ENCODE data around the gene CHST11. TPM values are rescaled to one million over a fixed set of nuclear protein-coding genes. Genes with fewer than 3 reads are reported as not detected.

CHST11 gene
- total and polyA plus RNA-seq, 2 of the 4 experiments (the other 2 are of a cell fraction): 1.4 to 2.7 TPM

DNA sequence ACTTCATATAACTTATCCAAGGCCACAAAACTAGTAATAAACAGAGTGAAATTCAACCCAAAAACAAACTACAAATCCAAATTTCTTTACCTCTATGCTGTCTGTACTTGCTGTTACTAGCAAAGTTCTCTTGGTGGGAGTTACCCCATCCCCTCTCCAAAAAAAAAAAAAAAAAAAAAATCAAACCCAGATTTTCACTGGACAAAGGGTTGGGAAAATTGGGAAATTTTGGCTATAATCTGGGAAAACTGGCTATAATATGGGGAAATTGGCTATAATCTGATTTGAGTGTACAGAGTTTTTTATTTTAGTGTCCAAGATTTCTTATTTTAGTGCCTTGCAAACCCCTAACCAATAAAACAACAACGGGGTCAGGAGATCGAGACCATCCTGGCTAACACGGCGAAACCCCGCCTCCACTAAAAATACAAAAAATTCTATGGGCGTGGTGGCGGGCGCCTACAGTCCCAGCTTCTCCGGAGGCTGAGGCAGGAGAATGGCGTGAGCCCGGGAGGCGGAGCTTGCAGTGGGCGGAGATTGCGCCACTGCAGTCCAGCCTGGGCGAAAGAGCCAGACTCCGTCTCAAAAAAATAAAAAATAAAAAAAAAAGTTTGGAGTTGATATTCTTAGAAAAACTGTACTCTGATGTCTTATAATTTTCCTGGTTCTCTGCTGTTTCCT, 148.4 kb downstream of the CHST11 start (continued):
- no peak for TF ChIP-seq MXI1 (IDR thresholded peaks at IDR 0.05; ENCODE audit: borderline replicate concordance, low read depth, low read length)

DNA sequence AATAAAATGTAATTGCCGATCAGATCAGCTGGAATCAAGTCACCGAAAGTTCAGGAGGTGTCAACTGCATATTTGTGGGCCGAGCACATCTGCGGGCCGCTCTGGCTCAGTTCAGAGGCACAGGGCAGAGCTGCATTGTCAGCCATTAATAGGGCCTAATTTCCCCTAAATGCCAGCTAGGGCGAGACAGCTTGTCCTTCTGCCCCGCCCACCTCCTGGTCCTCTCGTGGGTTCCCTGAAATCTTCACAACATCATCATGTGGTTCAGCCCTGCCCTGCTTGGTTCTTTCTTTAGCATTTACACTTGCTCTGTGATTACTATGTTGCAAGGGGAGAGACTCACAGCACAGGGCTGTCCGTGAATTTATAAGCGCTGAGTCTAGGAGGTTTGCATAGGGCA, 148.9 kb downstream of the CHST11 start:
- H3K14ac ChIP-seq (replicated peaks; ENCODE audit: low read depth, low read length): 0 out of 2 replicates have a peak overlapping the region, but pooled peaks have one; percentile 11
- no peak overlapping the region; the same call in 2 of the 3 replicates for H2BK15ac ChIP-seq (ENCODE audit: low read depth, low read length)
- WGBS, 2 experiments (ENCODE audit: extremely low coverage in 2 of 2, insufficient read length in 1 of 2): 80% methylated on average over 4 of the region's 10 CpGs; no CpG with 5 or more reads in 1 of the 2 experiments
- H3K56ac ChIP-seq (ENCODE audit: extremely low read depth, insufficient read depth, low read length): no peak overlapping the region
- no peaks in the 10 kb centered on the region for H3K36me3 ChIP-seq (ENCODE audit: control insufficient read depth, insufficient read depth, low read length)
- dilution Hi-C loops (cut with HindIII; ENCODE audit: low sequenced_read_pairs, unreplicated experiment) (no loop called here), intact Hi-C loops (cut with micrococcal nuclease) (no loop called here), in situ Hi-C loops (cut with MboI; ENCODE audit: low sequenced_read_pairs) (no loop called here)
- H3K27me3 ChIP-seq (ENCODE audit: control insufficient read depth, insufficient read depth, low read length): no peaks in the 10 kb centered on the region
- BruUV-seq (replicated peaks): no TSS peak
- ChIA-PET POLR2A (ENCODE audit: unreplicated experiment) (no interaction called here), CTCF (no interaction called here)
- H3K9me1 ChIP-seq (ENCODE audit: insufficient read depth, low read length): peaks cover 19% of the 10 kb centered on the region
- no peak overlapping the region for H3K9ac ChIP-seq (ENCODE audit: low read depth, low read length)
- H4K91ac ChIP-seq (ENCODE audit: insufficient read depth, low read depth, low read length): no peak overlapping the region
- H3K18ac ChIP-seq (ENCODE audit: low read depth, low read length): no peak overlapping the region
- no peak overlapping the region for H3K27ac ChIP-seq (ENCODE audit: insufficient read depth, low read length)
- H3K4ac ChIP-seq (ENCODE audit: low read depth, low read length): peak overlapping the region; percentile 42; the same call in 1 of the 2 replicates
- no peak overlapping the region for H3K23ac ChIP-seq (ENCODE audit: low read depth, low read length)
- no peaks in the 10 kb centered on the region for H3K9me3 ChIP-seq (ENCODE audit: control insufficient read depth, insufficient read depth, low read length)
- peak overlapping the region; percentile 80 for H2AFZ ChIP-seq (replicated peaks; ENCODE audit: low read length, poor library complexity)
- ATAC-seq (ENCODE audit: low read depth): no peak
- no peak for DNase-seq
- peak overlapping the region; percentile 23; the same call in 1 of the 2 replicates for H2BK20ac ChIP-seq (ENCODE audit: low read depth, low read length)
- peak overlapping the region in 1 of 2 experiments; percentile 15; a peak in 1 of 4 replicates for H4K8ac ChIP-seq (ENCODE audit: low read depth in 2 of 2, low read length in 2 of 2)
- H3K4me1 ChIP-seq (ENCODE audit: control insufficient read depth, insufficient read depth, low read length): peaks cover 7% of the 10 kb centered on the region
- H2AK9ac ChIP-seq (replicated peaks; ENCODE audit: low read depth, low read length, poor library complexity): peak overlapping the region; percentile 55
- peaks cover 7% of the 10 kb centered on the region; the same call in 1 of the 2 replicates for H4K20me1 ChIP-seq (ENCODE audit: insufficient read depth, low read length)
- no peak overlapping the region for H2BK5ac ChIP-seq (ENCODE audit: low read depth, low read length, poor library complexity, severe bottlenecking)
- H3K4me2 ChIP-seq (ENCODE audit: low read depth, low read length): no peak overlapping the region
- peak overlapping the region; percentile 72 for H2AK5ac ChIP-seq (ENCODE audit: low read depth, low read length)
- H2BK120ac ChIP-seq (ENCODE audit: low read depth, low read length): peak overlapping the region; percentile 47
- H4K5ac ChIP-seq (ENCODE audit: low read depth, low read length): no peak overlapping the region
- peaks cover 0 to 4% of the 10 kb centered on the region in 2 experiments; a peak in 1 of 4 replicates for H3K79me1 ChIP-seq (ENCODE audit: low read depth in 1 of 2, low read length in 2 of 2)
- no peak overlapping the region for H3K4me3 ChIP-seq (ENCODE audit: insufficient read depth, low read depth, low read length)
- no peak for TF ChIP-seq MXI1 (IDR thresholded peaks at IDR 0.05; ENCODE audit: borderline replicate concordance, low read depth, low read length)
- no peak for TF ChIP-seq POLR2A (IDR thresholded peaks at IDR 0.05; ENCODE audit: low read depth, low read length)
- no peak for TF ChIP-seq RFX5 (IDR thresholded peaks at IDR 0.05; ENCODE audit: low read depth, low read length)
- TF ChIP-seq BHLHE40 (IDR thresholded peaks at IDR 0.05; ENCODE audit: low read depth, low read length): no peak
- TF ChIP-seq NFE2L2 (IDR thresholded peaks at IDR 0.05; ENCODE audit: low read depth, low read length): no peak
- no peak for TF ChIP-seq RCOR1 (IDR thresholded peaks at IDR 0.05; ENCODE audit: insufficient replicate concordance, low read length)
- no peak for TF ChIP-seq FOS (IDR thresholded peaks at IDR 0.05; ENCODE audit: low read depth, low read length)
- TF ChIP-seq CEBPB (IDR thresholded peaks at IDR 0.05; ENCODE audit: low read depth, low read length): no peak
- TF ChIP-seq RAD21 (IDR thresholded peaks at IDR 0.05; ENCODE audit: low read length): no peak
- no peak for TF ChIP-seq CHD1 (IDR thresholded peaks at IDR 0.05; ENCODE audit: low read depth, low read length)
- TF ChIP-seq, protein P1, sequence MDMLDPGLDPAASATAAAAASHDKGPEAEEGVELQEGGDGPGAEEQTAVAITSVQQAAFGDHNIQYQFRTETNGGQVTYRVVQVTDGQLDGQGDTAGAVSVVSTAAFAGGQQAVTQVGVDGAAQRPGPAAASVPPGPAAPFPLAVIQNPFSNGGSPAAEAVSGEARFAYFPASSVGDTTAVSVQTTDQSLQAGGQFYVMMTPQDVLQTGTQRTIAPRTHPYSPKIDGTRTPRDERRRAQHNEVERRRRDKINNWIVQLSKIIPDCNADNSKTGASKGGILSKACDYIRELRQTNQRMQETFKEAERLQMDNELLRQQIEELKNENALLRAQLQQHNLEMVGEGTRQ (IDR thresholded peaks at IDR 0.05; ENCODE audit: low read depth, low read length): no peak
- TF ChIP-seq MAFK (IDR thresholded peaks at IDR 0.05; ENCODE audit: low read depth, low read length): no peak
- no peak for TF ChIP-seq SMC3 (IDR thresholded peaks at IDR 0.05; ENCODE audit: low read depth, low read length)
- TF ChIP-seq, protein P2, sequence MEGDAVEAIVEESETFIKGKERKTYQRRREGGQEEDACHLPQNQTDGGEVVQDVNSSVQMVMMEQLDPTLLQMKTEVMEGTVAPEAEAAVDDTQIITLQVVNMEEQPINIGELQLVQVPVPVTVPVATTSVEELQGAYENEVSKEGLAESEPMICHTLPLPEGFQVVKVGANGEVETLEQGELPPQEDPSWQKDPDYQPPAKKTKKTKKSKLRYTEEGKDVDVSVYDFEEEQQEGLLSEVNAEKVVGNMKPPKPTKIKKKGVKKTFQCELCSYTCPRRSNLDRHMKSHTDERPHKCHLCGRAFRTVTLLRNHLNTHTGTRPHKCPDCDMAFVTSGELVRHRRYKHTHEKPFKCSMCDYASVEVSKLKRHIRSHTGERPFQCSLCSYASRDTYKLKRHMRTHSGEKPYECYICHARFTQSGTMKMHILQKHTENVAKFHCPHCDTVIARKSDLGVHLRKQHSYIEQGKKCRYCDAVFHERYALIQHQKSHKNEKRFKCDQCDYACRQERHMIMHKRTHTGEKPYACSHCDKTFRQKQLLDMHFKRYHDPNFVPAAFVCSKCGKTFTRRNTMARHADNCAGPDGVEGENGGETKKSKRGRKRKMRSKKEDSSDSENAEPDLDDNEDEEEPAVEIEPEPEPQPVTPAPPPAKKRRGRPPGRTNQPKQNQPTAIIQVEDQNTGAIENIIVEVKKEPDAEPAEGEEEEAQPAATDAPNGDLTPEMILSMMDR (conservative IDR thresholded peaks at IDR 0.05; ENCODE audit: low read depth, low read length): no peak
